Subcutaneous abdominal adipose tissue (tissue), 5 donors: Measurements from ENCODE around the gene IRAK2.
"Not testable (repeated sequence)": the region's sequence is repeated elsewhere in the genome, so short reads cannot be mapped to it uniquely, and the experiment has no call there.

ENCODE experiments used
- H3K27ac ChIP-seq: one replicate; pipeline ENCODE4 v1.7.0; 2013; ENCODE audit warnings: low read depth, mild to moderate bottlenecking, inconsistent platforms, low read length, moderate library complexity
- H3K27me3 ChIP-seq, 5 donors: one replicate each; pipeline ENCODE4 v1.7.0; 2013; ENCODE audit warnings: low read length in 5 of 5, inconsistent platforms in 1 of 5; ENCODE audit not compliant: control insufficient read depth in 5 of 5, insufficient read depth in 4 of 5
- H3K36me3 ChIP-seq, 5 donors: one replicate each; pipeline ENCODE4 v1.7.0; 2013; ENCODE audit warnings: low read length in 5 of 5; ENCODE audit not compliant: control insufficient read depth in 5 of 5, insufficient read depth in 5 of 5
- H3K4me1 ChIP-seq, 5 donors: one replicate each; pipeline ENCODE4 v1.7.0; 2013; ENCODE audit warnings: low read length in 5 of 5, mild to moderate bottlenecking in 3 of 5, moderate library complexity in 1 of 5; ENCODE audit not compliant: control insufficient read depth in 5 of 5, insufficient read depth in 5 of 5
- H3K4me3 ChIP-seq, 5 donors: one replicate each; pipeline ENCODE4 v1.7.0; 2013; ENCODE audit warnings: low read length in 5 of 5, low read depth in 1 of 5
- H3K9ac ChIP-seq, 5 donors: one replicate each; pipeline ENCODE4 v1.7.0; 2013; ENCODE audit warnings: low read length in 5 of 5, mild to moderate bottlenecking in 4 of 5, moderate library complexity in 3 of 5
- H3K9me3 ChIP-seq, 5 donors: one replicate each; pipeline ENCODE4 v1.7.0; 2013; ENCODE audit warnings: low read length in 5 of 5; ENCODE audit not compliant: control insufficient read depth in 5 of 5
- donor health status: healthy.
- donor health status: healthy.
- donor health status: healthy.
- donor health status: healthy.
- donor health status: healthy.

The IRAK2 gene

GRCh38 chr3:10173926-10174435, 9.3 kb downstream of the IRAK2 start:
- peaks cover 0 to 2% (median 0%) of the 10 kb centered on the region in 5 donors for H3K9me3 ChIP-seq
- peaks cover 7 to 17% (median 12%) of the 10 kb centered on the region in 5 donors for H3K4me1 ChIP-seq
- H3K9ac ChIP-seq = peak overlapping the region in 2 of 5 donors; percentile 6
- peaks cover 0 to 18% (median 12%) of the 10 kb centered on the region in 5 donors for H3K36me3 ChIP-seq
- H3K27ac ChIP-seq = peak overlapping the region; percentile 55
- no peak overlapping the region for H3K4me3 ChIP-seq
- H3K27me3 ChIP-seq = no peaks in the 10 kb centered on the region

- H3K27me3 ChIP-seq, H3K9me3 ChIP-seq, H3K9ac ChIP-seq, H3K4me3 ChIP-seq, H3K27ac ChIP-seq: not testable (repeated sequence)
- Histone ChIP-seq H3K4me1 (peaks cover 7 to 17% (median 12%) of the 10 kb centered on the region in 5 donors), H3K36me3 (peaks cover 0 to 23% (median 12%) of the 10 kb centered on the region in 5 donors)
These were observed 10.6 kb downstream of the IRAK2 start for GRCh38 chr3:10175334-10175733.

GRCh38 chr3:10176150-10176549, 11.4 kb downstream of the IRAK2 start:
- Histone ChIP-seq H3K36me3 (peaks cover 0 to 30% (median 16%) of the 10 kb centered on the region in 5 donors), H3K4me1 (peaks cover 7 to 14% (median 12%) of the 10 kb centered on the region in 5 donors)
- not testable (repeated sequence) for H3K4me3 ChIP-seq, H3K27me3 ChIP-seq, H3K9me3 ChIP-seq, H3K9ac ChIP-seq, H3K27ac ChIP-seq

- no peaks in the 10 kb centered on the region for H3K27me3 ChIP-seq
- H3K27ac ChIP-seq = no peak overlapping the region
- no peak overlapping the region for H3K9ac ChIP-seq
- peaks cover 7 to 14% (median 12%) of the 10 kb centered on the region in 5 donors for H3K4me1 ChIP-seq
- peaks cover 0 to 30% (median 16%) of the 10 kb centered on the region in 5 donors for H3K36me3 ChIP-seq
- H3K4me3 ChIP-seq = no peak overlapping the region
- no peaks in the 10 kb centered on the region for H3K9me3 ChIP-seq
These were observed 13.0 kb downstream of the IRAK2 start for GRCh38 chr3:10177737-10178136.

- H3K27me3 ChIP-seq = no peaks in the 10 kb centered on the region
- H3K27ac ChIP-seq = no peak overlapping the region
- H3K4me1 ChIP-seq = peaks cover 3 to 6% (median 4%) of the 10 kb centered on the region in 5 donors
- no peak overlapping the region for H3K9ac ChIP-seq
- H3K9me3 ChIP-seq = no peaks in the 10 kb centered on the region
- no peak overlapping the region for H3K4me3 ChIP-seq
- peaks cover 0 to 30% (median 17%) of the 10 kb centered on the region in 5 donors for H3K36me3 ChIP-seq
These were observed 14.2 kb downstream of the IRAK2 start for GRCh38 chr3:10178892-10179291.

GRCh38 chr3:10180289-10180688, 15.6 kb downstream of the IRAK2 start:
- no peaks in the 10 kb centered on the region for H3K4me1 ChIP-seq
- H3K27me3 ChIP-seq = no peaks in the 10 kb centered on the region
- H3K9ac ChIP-seq = no peak overlapping the region
- H3K27ac ChIP-seq = no peak overlapping the region
- H3K36me3 ChIP-seq = peaks cover 0 to 34% (median 19%) of the 10 kb centered on the region in 5 donors
- no peak overlapping the region for H3K4me3 ChIP-seq
- H3K9me3 ChIP-seq = no peaks in the 10 kb centered on the region

- H3K27me3 ChIP-seq = no peaks in the 10 kb centered on the region
- H3K4me3 ChIP-seq = no peak overlapping the region
- no peak overlapping the region for H3K27ac ChIP-seq
- peaks cover 0 to under 1% (median 0%) of the 10 kb centered on the region in 5 donors for H3K4me1 ChIP-seq
- H3K36me3 ChIP-seq = peaks cover 0 to 34% (median 19%) of the 10 kb centered on the region in 5 donors
- H3K9me3 ChIP-seq = no peaks in the 10 kb centered on the region
- no peak overlapping the region for H3K9ac ChIP-seq
These were observed 16.1 kb downstream of the IRAK2 start for GRCh38 chr3:10180738-10181295.

- Histone ChIP-seq H3K27ac (no peak overlapping the region), H3K27me3 (no peaks in the 10 kb centered on the region), H3K36me3 (peaks cover 0 to 27% (median 15%) of the 10 kb centered on the region in 5 donors), H3K9me3 (no peaks in the 10 kb centered on the region), H3K9ac (no peak overlapping the region), H3K4me3 (no peak overlapping the region), H3K4me1 (peaks cover 3 to 18% (median 14%) of the 10 kb centered on the region in 5 donors)
These were observed 18.2 kb downstream of the IRAK2 start for GRCh38 chr3:10182950-10183349.

- Histone ChIP-seq H3K27me3 (no peaks in the 10 kb centered on the region), H3K4me3 (no peak overlapping the region), H3K4me1 (peaks cover 6 to 26% (median 23%) of the 10 kb centered on the region in 5 donors), H3K9ac (no peak overlapping the region), H3K9me3 (no peaks in the 10 kb centered on the region), H3K36me3 (peaks cover 0 to 23% (median 15%) of the 10 kb centered on the region in 5 donors), H3K27ac (no peak overlapping the region)
These were observed 19.5 kb downstream of the IRAK2 start for GRCh38 chr3:10184250-10184649.

GRCh38 chr3:10185804-10186762, 21.4 kb downstream of the IRAK2 start:
- no peaks in the 10 kb centered on the region for H3K27me3 ChIP-seq
- peaks cover 6 to 42% (median 39%) of the 10 kb centered on the region in 5 donors for H3K4me1 ChIP-seq
- peak overlapping the region; percentile 74 for H3K27ac ChIP-seq
- peak overlapping the region in 2 of 5 donors; percentile 35 to 62 for H3K9ac ChIP-seq
- peaks cover 0 to 7% (median 6%) of the 10 kb centered on the region in 5 donors for H3K36me3 ChIP-seq
- H3K4me3 ChIP-seq = no peak overlapping the region
- no peaks in the 10 kb centered on the region for H3K9me3 ChIP-seq
